ENCODE data around the gene ZNF526.

DNA sequence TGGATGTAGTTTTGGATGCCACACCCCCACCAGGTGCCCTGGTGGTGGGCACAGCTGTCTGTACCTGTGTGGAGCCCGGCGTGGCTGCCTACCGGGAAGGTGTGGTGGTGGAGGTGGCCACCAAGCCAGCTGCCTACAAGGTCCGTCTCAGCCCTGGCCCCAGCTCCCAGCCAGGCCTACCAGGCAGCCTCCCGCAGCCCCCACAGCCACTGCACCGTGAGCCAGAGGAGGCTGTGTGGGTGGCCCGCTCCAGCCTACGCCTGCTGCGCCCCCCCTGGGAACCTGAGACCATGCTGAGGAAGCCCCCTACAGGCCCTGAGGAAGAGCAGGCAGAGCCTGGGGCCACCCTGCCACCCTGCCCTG, 52.4 kb downstream of the ZNF526 start:
- TF ChIP-seq, protein P1, sequence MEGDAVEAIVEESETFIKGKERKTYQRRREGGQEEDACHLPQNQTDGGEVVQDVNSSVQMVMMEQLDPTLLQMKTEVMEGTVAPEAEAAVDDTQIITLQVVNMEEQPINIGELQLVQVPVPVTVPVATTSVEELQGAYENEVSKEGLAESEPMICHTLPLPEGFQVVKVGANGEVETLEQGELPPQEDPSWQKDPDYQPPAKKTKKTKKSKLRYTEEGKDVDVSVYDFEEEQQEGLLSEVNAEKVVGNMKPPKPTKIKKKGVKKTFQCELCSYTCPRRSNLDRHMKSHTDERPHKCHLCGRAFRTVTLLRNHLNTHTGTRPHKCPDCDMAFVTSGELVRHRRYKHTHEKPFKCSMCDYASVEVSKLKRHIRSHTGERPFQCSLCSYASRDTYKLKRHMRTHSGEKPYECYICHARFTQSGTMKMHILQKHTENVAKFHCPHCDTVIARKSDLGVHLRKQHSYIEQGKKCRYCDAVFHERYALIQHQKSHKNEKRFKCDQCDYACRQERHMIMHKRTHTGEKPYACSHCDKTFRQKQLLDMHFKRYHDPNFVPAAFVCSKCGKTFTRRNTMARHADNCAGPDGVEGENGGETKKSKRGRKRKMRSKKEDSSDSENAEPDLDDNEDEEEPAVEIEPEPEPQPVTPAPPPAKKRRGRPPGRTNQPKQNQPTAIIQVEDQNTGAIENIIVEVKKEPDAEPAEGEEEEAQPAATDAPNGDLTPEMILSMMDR (IDR thresholded peaks at IDR 0.05): no peak
- TF ChIP-seq EZH2 (IDR thresholded peaks at IDR 0.05): no peak

Measured in neural progenitor cell (in vitro differentiated cells).